ENCODE measurements around the gene CRISP2.
"Not testable (repeated sequence)": the region's sequence is repeated elsewhere in the genome, so short reads cannot be mapped to it uniquely, and the experiment has no call there.

Gene CRISP2, protein sequence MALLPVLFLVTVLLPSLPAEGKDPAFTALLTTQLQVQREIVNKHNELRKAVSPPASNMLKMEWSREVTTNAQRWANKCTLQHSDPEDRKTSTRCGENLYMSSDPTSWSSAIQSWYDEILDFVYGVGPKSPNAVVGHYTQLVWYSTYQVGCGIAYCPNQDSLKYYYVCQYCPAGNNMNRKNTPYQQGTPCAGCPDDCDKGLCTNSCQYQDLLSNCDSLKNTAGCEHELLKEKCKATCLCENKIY

DNA sequence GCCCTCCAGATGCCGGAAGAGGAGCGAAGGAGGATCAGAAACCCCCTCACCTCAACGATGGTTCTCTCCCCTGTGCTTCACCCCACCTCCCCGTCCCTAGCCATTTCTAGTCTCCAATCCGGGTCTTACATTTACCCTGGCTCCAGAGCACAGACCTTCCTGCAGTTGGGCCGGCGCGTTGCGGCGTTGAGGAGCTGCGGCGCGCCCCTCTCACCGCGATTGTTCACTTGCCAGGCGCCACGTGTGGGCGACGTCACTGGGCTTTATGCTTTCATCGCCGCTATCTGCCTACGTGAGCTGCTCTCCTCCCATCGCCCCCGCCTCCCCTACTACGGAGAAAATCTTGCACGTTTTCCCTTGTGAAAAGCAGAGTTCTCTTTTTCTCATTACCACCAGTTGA is at the start of gene CRISP2:
Gene CRISP2, minus strand, starts transcription at position 198 of the 400 bp plus-strand sequence. CDS start 4,347 bp downstream, outside the sequence.
- H3K9ac ChIP-seq (ENCODE audit: insufficient read length), result no peak within 1 kb of the TSS
- DNase-seq (ENCODE audit: low read depth, low spot score), result no peak
- TF ChIP-seq FOXP2 (optimal IDR thresholded peaks at IDR 0.05; ENCODE audit: control extremely low read depth, extremely low read length, insufficient read depth) (no peak), POLR2AphosphoS5 (IDR thresholded peaks at IDR 0.05; ENCODE audit: borderline replicate concordance, low read depth, low read length) (no peak), EZH2 (IDR thresholded peaks at IDR 0.05) (no peak)
- no peak within 1 kb of the TSS for H3K27ac ChIP-seq
- no peak within 1 kb of the TSS for H3K4me3 ChIP-seq
- H3K36me3 ChIP-seq (ENCODE audit: insufficient read depth, low read length), result no peaks in the 10 kb centered on the region
- H3K9me3 ChIP-seq (ENCODE audit: low read depth, low read length), result no peaks in the 10 kb centered on the region

DNA sequence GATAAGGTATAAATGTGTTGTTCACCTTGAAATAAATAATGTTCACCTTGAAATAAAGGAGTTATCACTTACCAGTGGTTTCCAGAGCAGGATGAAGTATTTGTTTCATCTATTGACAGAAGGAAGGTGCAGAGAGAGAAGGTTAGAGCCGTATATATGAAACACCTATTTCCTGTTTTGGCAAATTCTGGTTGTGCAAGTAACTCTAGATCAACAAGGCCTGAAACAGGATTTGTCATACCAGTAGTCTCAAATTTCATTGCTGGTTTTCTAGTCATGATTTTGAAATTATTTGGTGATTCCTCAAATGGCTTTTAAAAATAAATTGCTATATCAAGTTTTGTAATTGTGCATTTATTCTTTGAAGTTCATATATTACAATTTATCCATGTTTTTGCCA is 30.9 kb upstream of the CRISP2 start, which contains the start of gene CRISP3:
Gene CRISP3, minus strand, starts transcription at position 130 of the 400 bp plus-strand sequence. Its CDS starts 21 bp downstream, at position 109.
- TF ChIP-seq FOXP2 (optimal IDR thresholded peaks at IDR 0.05; ENCODE audit: control extremely low read depth, extremely low read length, insufficient read depth), result no peak
- TF ChIP-seq EZH2 (IDR thresholded peaks at IDR 0.05), result no peak
- no peak for TF ChIP-seq POLR2AphosphoS5 (IDR thresholded peaks at IDR 0.05; ENCODE audit: borderline replicate concordance, low read depth, low read length)
- Histone ChIP-seq H3K9me3 (ENCODE audit: low read depth, low read length) (no peaks in the 10 kb centered on the region), H3K36me3 (ENCODE audit: insufficient read depth, low read length) (no peaks in the 10 kb centered on the region), H3K4me3 (no peak within 1 kb of the TSS), H3K27ac (no peak within 1 kb of the TSS), H3K9ac (ENCODE audit: insufficient read length) (no peak within 1 kb of the TSS)
- no peak for DNase-seq (ENCODE audit: low read depth, low spot score)

DNA sequence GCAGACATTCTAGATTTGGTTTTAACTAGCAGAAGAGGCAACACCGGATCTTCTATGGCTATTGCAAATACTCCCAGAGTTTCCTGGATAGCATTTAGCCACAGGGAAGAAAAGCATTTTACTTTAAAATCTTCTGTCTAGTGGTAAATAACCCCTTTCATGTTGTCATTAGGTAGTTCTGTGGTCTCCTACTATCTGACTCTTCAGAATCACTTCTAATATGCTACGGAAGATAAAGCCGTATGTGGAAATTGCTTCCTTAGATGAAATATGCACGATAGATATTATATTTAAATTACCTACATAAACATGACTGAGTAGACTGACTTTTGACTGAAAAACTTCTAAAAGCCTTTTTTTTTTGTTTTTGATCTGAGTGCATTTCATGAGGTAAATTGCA is 30.1 kb upstream of the CRISP2 start:
- DNase-seq (ENCODE audit: low read depth, low spot score), result no peak
- no peak overlapping the region for H3K4me3 ChIP-seq

DNA sequence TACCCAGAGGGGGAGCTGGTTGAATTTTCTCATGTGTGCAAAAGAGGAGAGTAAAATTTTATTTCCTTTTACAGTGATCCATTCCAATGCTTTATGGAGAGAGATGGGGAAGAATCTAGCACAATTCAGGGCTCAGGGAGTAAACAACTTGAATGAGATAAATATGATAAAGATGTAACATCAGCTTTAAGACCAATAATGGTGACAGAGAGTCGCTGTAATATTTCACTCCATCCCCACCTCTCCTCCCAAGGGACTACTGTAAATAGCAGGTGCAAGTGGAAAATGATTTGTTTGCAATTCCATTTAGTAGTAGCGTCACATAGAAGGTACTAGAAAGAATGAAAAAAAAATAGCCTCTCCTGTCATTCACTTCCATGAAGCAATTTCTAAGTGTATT is 26.1 kb upstream of the CRISP2 start:
- Histone ChIP-seq H3K4me3 (no peak overlapping the region), H3K27ac (no peak overlapping the region), H3K36me3 (ENCODE audit: insufficient read depth, low read length) (no peaks in the 10 kb centered on the region), H3K9ac (ENCODE audit: insufficient read length) (no peak overlapping the region), H3K9me3 (ENCODE audit: low read depth, low read length) (no peaks in the 10 kb centered on the region)
- DNase-seq (ENCODE audit: low read depth, low spot score), result no peak
- TF ChIP-seq FOXP2 (optimal IDR thresholded peaks at IDR 0.05; ENCODE audit: control extremely low read depth, extremely low read length, insufficient read depth), result no peak
- no peak for TF ChIP-seq POLR2AphosphoS5 (IDR thresholded peaks at IDR 0.05; ENCODE audit: borderline replicate concordance, low read depth, low read length)
- no peak for TF ChIP-seq EZH2 (IDR thresholded peaks at IDR 0.05)

More for the DNA sequence above, 30.1 kb upstream of the CRISP2 start:
- no peaks in the 10 kb centered on the region for H3K9me3 ChIP-seq (ENCODE audit: low read depth, low read length)
- H3K27ac ChIP-seq, result no peak overlapping the region
- H3K9ac ChIP-seq (ENCODE audit: insufficient read length), result no peak overlapping the region
- H3K36me3 ChIP-seq (ENCODE audit: insufficient read depth, low read length), result no peaks in the 10 kb centered on the region
- TF ChIP-seq EZH2 (IDR thresholded peaks at IDR 0.05) (no peak), FOXP2 (optimal IDR thresholded peaks at IDR 0.05; ENCODE audit: control extremely low read depth, extremely low read length, insufficient read depth) (no peak), POLR2AphosphoS5 (IDR thresholded peaks at IDR 0.05; ENCODE audit: borderline replicate concordance, low read depth, low read length) (no peak)

DNA sequence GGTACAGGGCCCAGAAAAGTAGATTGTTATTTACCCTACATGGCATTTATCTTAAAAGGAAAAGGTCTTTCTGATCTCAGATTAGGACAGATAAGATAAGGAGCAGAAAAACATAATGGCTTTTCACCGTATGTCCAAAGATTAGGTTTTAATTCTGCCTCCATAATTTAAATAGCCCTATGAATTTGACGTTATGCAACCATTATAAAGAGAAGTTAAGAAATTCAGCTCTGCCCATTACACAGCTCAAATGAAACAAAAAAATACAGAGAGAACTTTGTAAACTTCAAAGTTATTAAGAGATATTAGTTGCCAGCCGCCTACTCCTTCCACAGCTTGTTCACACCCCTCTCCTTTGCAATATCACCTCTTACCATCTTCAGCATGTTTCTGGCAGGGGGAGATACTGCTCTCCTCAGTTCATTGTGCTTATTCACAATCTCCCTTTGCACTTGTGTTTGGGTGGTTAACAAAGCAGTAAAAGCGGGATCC is 22.7 kb upstream of the CRISP2 start:
- Histone ChIP-seq H3K27ac (no peak overlapping the region), H3K9me3 (ENCODE audit: low read depth, low read length) (no peaks in the 10 kb centered on the region), H3K36me3 (ENCODE audit: insufficient read depth, low read length) (no peaks in the 10 kb centered on the region), H3K9ac (ENCODE audit: insufficient read length) (no peak overlapping the region), H3K4me3 (no peak overlapping the region)
- no peak for DNase-seq (ENCODE audit: low read depth, low spot score)
- TF ChIP-seq POLR2AphosphoS5 (IDR thresholded peaks at IDR 0.05; ENCODE audit: borderline replicate concordance, low read depth, low read length) (no peak), FOXP2 (optimal IDR thresholded peaks at IDR 0.05; ENCODE audit: control extremely low read depth, extremely low read length, insufficient read depth) (no peak)

DNA sequence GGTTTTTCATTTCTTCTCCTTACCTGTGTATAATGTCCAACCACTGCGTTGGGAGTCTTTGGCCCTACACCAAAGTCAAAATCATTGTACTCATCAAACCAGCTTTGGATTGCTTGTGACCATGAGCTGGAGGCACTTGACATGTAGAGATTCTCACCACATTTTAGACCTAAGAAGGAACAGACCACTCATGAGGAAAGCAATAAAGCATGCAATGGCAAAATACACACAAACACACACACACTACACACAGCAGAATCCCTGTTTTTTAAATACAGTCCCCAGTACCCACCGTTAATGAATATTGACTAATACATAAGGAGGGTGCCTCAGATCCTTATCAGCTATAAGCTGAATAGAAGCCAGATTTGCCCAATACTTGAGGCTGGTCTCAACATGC is 20.3 kb upstream of the CRISP2 start:
- no peak for DNase-seq (ENCODE audit: low read depth, low spot score)
- no peaks in the 10 kb centered on the region for H3K36me3 ChIP-seq (ENCODE audit: insufficient read depth, low read length)
- H3K27ac ChIP-seq, result no peak overlapping the region
- H3K4me3 ChIP-seq, result no peak overlapping the region
- TF ChIP-seq FOXP2 (optimal IDR thresholded peaks at IDR 0.05; ENCODE audit: control extremely low read depth, extremely low read length, insufficient read depth) (no peak), EZH2 (IDR thresholded peaks at IDR 0.05) (no peak), POLR2AphosphoS5 (IDR thresholded peaks at IDR 0.05; ENCODE audit: borderline replicate concordance, low read depth, low read length) (no peak)
- H3K9me3 ChIP-seq (ENCODE audit: low read depth, low read length), result no peaks in the 10 kb centered on the region
- H3K9ac ChIP-seq (ENCODE audit: insufficient read length), result no peak overlapping the region

DNA sequence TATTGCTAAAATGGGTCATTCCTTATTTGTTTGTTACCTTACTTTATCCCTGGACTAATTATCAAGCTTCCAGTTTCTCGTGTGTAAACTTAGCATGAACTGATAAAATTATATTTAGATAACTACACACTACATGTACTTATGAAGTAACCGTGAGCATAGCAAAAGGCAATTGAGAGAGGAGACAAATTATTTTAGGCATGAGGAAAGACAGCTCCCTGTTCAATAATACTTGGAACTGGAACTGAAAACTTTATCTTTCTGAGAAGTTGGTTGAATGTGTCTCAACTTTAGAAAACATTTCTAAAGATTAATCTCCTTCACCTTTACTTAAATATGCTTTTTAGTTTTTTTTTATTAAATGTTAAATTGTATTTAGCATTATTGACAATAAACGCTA is 19.4 kb upstream of the CRISP2 start:
- TF ChIP-seq POLR2AphosphoS5 (IDR thresholded peaks at IDR 0.05; ENCODE audit: borderline replicate concordance, low read depth, low read length), result no peak
- no peak for TF ChIP-seq EZH2 (IDR thresholded peaks at IDR 0.05)
- no peak for TF ChIP-seq FOXP2 (optimal IDR thresholded peaks at IDR 0.05; ENCODE audit: control extremely low read depth, extremely low read length, insufficient read depth)
- DNase-seq (ENCODE audit: low read depth, low spot score), result no peak
- no peaks in the 10 kb centered on the region for H3K9me3 ChIP-seq (ENCODE audit: low read depth, low read length)
- no peak overlapping the region for H3K9ac ChIP-seq (ENCODE audit: insufficient read length)
- no peak overlapping the region for H3K4me3 ChIP-seq
- H3K36me3 ChIP-seq (ENCODE audit: insufficient read depth, low read length), result no peaks in the 10 kb centered on the region
- H3K27ac ChIP-seq, result no peak overlapping the region

DNA sequence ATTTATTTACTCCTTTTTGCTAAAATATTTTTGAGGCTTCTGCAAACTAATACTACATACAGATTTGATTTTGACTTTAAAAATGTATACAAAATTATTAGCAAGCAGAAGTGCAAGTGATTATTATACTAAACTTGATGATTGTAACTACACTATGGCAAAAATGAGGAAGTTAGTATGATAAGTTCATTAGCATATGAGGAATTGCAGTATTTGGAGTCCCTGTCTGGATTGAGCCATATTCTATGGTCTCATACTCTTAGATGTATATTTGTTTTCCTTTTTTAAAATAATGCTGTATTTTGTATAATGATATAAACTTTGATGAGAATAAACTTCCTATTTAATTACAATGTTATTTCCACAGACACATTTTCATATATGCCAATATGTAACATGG is 16.9 kb upstream of the CRISP2 start:
- DNase-seq (ENCODE audit: low read depth, low spot score), result no peak
- TF ChIP-seq POLR2AphosphoS5 (IDR thresholded peaks at IDR 0.05; ENCODE audit: borderline replicate concordance, low read depth, low read length), result no peak
- no peak for TF ChIP-seq EZH2 (IDR thresholded peaks at IDR 0.05)
- no peak for TF ChIP-seq FOXP2 (optimal IDR thresholded peaks at IDR 0.05; ENCODE audit: control extremely low read depth, extremely low read length, insufficient read depth)
- no peak overlapping the region for H3K9ac ChIP-seq (ENCODE audit: insufficient read length)
- H3K36me3 ChIP-seq (ENCODE audit: insufficient read depth, low read length), result no peaks in the 10 kb centered on the region
- no peaks in the 10 kb centered on the region for H3K9me3 ChIP-seq (ENCODE audit: low read depth, low read length)
- H3K4me3 ChIP-seq, result no peak overlapping the region
- H3K27ac ChIP-seq, result no peak overlapping the region

DNA sequence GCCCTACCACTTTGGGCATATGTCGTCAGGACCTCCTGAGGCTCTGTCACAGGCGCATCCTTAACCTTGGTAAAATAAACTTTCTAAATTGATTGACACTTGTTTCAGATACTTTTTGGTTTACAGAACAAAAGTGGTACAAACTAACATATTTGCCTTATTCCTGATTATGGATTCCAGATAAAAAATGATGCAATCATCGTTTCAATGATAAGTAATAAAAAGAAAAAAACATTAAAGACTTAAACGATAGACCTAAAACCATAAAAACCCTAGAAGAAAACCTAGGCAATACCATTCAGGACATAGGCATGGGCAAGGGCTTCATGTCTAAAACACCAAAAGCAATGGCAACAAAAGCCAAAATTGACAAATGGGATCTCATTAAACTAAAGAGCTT is 10.6 kb upstream of the CRISP2 start:
- H3K9ac ChIP-seq (ENCODE audit: insufficient read length); H3K9me3 ChIP-seq (ENCODE audit: low read depth, low read length); H3K4me3 ChIP-seq; H3K36me3 ChIP-seq (ENCODE audit: insufficient read depth, low read length); H3K27ac ChIP-seq; DNase-seq (ENCODE audit: low read depth, low spot score): not testable (repeated sequence)
